NCI-H1417 (cell line): ENCODE data around the gene NOL3.

ENCODE experiments used
- DNase-seq, 3 experiments: peaks; one replicate each; lab custom pipeline; 2025; lab: John Stamatoyannopoulos, UW

The NOL3 gene

DNA sequence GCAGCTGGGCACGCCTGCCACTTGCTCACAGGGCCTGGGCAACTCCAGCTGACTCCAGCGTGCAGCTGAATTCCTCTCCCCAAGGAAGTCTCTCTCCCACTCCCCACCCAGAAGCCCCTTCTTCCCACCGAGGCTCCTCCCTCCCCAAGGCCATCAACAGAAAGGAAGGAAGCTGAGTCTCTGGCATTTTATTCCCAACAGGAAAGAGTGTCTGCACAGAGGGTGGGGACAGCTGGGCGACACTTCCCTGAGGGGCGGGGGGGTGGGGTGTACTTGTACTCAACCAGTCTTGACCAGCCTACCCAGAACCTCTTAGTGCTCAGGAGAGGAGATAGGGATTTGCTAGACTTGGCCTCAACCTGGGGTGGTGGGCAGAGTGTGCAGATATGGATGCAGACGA lies 19.7 kb downstream of the NOL3 start, which contains the start of gene EXOC3L1:
Gene EXOC3L1, minus strand, starts transcription at position 96 of the 400 bp plus-strand sequence. CDS start 460 bp downstream, outside the sequence.
- DNase-seq = no peak

DNA sequence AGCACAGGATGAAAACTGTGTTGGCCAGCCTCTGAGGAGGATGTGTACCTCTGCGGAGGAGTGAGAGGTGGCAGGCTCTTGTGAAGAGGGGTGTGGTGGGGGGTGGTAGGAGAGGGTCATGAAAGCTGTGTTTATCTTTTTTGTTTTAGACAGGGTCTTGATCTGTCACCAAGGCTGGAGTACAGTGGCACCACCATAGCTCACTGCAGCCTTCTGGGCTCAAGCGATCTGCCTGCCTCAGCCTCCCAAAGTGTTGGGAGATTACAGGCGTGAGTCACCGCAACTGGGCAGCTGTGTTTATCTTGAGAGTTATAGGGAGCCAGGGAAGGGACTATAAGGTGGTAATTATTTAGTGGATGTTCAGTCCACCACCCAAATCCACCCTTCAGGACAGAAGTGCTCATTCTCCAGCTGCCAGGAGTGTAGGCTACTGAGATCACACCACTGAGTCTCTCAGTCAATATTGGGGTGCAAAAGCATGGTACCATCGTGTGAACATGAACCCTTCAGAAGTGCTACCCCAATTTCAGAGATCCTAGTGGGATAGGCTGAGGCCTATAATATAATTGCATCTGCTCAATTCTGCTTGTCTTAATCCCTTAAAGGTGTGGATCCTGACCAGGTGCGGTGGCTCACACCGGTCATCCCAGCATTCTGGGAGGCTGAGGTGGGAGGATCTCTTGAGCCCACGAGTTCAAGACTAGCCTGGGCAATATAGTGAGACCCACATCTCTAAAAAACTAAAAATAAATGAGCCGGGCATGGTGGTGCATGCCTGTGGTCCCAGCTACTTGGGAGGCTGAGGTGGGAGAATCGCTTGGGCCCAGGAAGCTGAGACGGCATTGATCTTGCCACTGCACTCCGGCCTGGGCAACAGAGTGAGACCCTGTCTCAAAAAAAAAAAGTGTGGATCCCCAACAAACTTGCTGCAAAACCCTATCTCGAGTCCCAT lies 20.4 kb downstream of the NOL3 start:
- DNase-seq = peak in 1 of 3 experiments; percentile 7

GRCh38 chr16:67191411-67191994 lies 21.2 kb downstream of the NOL3 start:
- no peak for DNase-seq

- peak; percentile 77 to 88 (median 79) for DNase-seq
Measured at GRCh38 chr16:67191995-67192681, 21.8 kb downstream of the NOL3 start, which contains the start of gene E2F4. TSS of gene E2F4 (plus strand) at chr16:67192155. CDS start at chr16:67192228, 73 bp downstream.

GRCh38 chr16:67192781-67193361 lies 22.5 kb downstream of the NOL3 start:
- no peak for DNase-seq

DNA sequence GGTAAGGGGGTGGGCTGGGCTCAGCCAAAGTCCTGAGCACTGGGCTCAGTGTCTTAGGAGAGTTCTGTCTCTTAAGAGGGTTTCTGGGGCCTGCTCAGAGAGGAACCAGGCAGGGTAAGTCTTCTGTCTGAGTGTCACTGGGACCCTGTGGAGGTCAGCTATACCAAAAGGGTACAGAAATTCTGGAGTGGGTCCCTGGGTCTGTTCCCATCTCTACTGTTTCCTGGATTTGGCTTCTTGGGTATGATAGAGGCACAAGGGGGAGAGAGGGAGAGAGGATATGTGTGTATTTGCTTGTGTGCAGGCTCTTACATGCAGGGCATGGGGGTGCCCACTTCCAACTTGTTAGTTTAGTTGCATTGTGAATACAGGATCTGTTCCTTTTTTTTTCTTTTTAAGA lies 23.2 kb downstream of the NOL3 start:
- DNase-seq = no peak

- DNase-seq = no peak
Measured at GRCh38 chr16:67194260-67194659, 23.9 kb downstream of the NOL3 start.

DNA sequence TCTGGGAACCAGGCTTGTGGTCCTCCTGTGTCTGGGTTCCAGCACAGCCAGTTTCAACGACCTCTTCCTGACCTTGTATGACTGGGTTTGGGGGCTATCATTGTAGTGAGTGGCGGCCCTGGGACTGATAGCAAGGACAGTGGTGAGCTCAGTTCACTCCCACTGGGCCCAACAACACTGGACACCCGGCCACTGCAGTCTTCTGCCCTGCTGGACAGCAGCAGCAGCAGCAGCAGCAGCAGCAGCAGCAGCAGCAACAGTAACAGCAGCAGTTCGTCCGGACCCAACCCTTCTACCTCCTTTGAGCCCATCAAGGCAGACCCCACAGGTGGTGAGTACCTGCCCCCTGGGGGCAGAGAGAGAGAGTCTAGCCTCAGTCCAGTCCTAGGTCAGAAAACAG lies 25.3 kb downstream of the NOL3 start:
- no peak for DNase-seq

DNA sequence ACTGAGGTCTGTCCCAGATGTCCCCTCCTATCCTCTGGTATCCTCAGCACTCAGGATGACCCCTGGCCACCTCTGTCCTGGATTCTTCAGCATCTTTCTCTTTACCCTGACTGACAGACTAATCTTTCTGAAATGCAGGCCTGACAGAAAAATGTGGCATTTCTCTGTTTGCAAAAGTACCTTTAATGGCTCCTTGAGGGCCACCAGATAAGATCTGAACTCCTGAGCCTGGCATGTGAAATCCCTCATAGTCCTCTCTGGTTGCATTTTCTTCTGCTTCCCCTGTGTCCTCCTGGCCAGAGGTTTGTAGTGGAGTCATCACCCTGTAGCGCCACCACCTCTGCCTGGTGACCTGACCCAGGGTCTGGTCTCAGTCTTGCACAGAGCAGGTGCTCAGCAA lies 26.5 kb downstream of the NOL3 start:
- no peak for DNase-seq

GRCh38 chr16:67197704-67198103 lies 27.4 kb downstream of the NOL3 start:
- DNase-seq = no peak

DNA sequence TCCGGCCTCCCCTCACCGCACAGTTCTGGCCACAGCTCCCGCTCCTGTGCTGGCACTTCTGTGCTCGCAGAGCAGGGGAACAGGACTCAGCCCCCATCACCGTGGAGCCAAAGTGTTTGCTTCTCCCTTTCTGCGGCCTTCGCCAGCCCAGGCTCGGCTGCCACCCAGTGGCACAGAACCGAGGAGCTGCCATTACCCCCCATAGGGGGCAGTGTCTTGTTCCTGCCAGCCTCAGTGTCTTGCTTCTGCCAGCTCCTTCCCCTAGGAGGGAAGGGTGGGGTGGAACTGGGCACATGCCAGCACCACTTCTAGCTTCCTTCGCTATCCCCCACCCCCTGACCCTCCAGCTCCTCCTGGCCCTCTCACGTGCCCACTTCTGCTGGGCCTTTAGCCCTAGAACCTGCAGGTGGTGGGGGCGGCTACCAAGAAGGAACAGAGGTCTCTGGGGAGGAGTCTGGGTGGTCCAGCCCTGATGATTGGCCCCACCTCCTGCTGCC lies 27.9 kb downstream of the NOL3 start:
- DNase-seq = peak in 2 of 3 experiments; percentile 12 to 33

- DNase-seq = peak; percentile 16 to 39 (median 18)
Measured at GRCh38 chr16:67199011-67199807, 28.9 kb downstream of the NOL3 start, which contains the start of gene ELMO3. TSS of gene ELMO3 (plus strand) at chr16:67199131. CDS start at chr16:67199327, 196 bp downstream.

DNA sequence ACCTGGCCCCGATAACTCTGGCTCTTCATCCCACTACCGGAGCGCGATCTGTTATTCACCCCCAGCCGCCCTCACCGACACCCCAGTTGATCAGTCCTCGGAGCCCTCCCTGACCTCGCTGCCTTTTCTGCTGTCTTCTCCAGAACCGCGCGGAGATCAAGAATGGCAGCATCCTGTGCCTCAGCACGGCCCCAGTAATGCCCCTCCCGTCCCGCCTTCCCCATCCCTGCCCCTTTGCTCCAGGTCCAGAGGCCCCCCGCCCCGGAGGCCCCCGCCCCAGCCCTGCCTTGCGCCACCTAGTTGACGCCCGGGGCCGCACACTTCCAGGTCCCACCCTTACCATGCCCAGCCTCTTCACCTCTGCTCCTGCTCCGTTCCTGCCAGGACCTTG lies 29.5 kb downstream of the NOL3 start:
- no peak for DNase-seq

DNA sequence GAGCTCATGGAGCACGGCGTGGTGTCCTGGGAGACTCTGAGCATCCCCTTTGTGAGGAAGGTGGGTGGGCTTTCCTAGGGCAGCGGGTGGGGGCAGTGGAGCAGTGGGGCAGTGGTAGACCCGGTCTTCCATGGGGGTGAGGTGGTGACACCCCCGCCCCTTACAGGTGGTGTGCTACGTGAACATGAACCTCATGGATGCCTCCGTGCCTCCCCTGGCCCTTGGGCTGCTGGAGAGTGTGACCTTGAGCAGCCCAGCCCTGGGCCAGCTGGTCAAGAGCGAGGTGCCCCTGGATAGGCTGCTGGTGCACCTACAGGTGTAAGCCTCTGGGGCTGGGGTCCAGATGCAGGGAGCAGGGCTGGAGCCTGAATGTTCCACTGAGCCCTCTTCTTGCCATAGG lies 30.2 kb downstream of the NOL3 start:
- DNase-seq = no peak

DNA sequence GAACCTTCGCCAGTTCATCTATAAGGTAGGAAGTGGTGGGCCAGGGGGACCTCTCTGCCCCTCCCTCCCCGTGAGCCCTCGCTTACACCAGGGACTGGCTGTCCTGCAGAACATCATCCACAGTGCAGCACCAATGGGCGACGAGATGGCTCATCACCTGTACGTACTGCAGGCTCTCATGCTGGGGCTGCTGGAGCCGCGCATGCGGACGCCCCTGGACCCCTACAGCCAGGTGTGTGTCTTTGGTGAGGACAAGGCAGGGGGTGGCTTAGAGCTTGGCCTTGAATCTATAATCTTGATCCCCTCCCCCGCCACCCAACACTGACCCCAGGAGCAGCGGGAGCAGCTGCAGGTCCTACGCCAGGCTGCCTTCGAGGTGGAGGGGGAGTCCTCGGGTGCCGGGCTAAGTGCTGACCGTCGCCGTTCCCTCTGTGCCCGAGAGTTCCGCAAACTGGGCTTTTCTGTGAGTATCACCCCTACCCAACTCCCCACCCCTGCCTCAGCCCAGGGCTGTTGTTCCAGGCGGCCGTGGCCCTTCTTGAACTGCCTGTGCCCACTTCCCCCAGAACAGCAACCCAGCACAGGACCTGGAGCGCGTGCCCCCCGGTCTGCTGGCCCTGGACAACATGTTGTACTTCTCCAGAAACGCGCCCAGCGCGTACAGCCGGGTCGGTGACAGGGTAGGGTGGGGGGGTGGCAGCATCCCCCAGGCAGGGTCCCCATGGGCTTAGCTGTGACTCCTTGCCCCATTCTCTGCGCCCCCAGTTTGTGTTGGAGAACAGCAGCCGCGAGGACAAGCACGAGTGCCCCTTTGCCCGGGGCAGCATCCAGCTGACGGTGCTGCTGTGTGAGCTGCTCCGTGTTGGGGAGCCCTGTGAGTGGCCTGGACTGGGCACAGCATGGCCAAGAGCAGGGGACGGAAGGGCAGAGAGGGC lies 31.3 kb downstream of the NOL3 start:
- no peak for DNase-seq

DNA sequence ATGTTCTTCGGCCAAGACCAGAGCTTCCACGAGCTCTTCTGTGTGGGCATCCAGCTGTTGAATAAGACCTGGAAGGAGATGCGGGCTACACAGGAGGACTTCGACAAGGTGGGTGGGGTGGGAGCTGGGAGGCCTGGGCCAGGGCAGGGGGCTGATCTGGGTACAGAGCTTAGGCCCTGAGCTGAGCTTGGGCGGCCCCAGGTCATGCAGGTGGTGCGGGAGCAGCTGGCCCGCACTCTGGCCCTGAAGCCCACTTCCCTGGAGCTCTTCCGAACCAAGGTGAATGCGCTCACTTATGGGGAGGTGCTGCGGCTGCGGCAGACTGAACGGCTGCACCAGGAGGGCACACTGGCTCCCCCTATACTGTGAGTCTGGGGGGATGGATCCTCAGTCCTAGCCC lies 32.1 kb downstream of the NOL3 start:
- no peak for DNase-seq

DNA sequence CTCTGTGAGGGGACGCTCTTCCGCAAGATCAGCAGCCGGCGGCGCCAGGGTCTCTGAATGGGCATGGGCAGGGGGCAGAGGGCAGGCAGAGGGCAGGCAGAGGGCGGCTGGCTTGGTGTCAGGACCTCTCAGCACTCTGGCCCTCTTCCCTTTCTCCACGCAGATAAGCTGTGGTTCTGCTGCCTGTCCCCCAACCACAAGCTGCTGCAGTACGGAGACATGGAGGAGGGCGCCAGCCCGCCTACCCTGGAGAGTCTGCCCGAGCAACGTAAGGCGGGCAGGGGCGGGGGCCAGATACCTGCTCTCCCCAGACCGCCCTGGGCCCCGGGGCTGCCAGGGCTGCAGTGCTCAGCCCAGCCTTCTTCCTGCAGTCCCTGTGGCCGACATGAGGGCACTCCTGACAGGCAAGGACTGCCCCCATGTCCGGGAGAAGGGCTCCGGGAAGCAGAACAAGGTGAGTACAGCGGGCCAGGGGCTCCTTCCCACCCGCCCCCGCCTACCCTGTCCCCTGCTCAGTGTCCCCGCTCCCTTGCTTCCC lies 32.7 kb downstream of the NOL3 start:
- DNase-seq = no peak

- DNase-seq = no peak
Measured at GRCh38 chr16:67204076-67204475, 33.7 kb downstream of the NOL3 start.

DNA sequence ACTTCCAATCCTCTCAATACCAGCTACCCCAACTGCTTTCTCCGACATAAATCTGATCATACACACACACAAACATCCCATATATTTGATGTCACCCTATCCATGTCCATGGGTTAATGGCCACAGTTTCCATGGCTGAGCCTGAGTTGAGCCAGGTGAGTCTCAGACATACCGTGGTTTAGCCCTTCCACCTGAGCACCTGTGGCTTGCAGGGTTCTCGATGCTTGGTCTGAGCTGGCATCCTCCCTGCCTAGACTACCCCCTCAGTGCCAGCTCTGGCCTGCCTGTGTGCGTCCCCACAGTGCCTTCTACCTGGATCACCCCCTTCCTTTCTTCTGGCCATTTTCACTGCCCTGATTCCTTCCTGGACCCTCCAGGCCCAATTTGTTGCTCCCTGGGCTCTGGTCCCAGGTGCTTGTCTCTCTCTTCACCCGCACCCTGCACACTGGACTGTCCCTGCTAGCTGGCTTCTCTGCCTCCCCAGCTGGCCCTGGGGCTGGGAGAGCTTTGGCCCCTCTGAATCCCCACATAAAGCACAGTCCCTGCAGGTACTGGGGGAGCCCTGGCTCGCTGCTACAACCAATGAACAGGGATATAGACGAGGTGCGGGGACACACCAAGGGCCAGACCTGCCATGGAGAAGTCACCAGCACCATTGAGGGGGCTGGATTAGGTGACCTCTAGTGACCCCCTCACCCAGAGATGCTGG lies 35.9 kb downstream of the NOL3 start:
- no peak for DNase-seq
